ENCODE data around the gene MYL3. TPM values are rescaled to one million over a fixed set of nuclear protein-coding genes. Genes with fewer than 3 reads are reported as not detected.

MYL3 gene
- total and polyA plus RNA-seq, 4 donors = 1.9 to 4.1 (median 2.6) TPM

GRCh38 chr3:46901061-46901460 is 37.8 kb upstream of the MYL3 start:
- Histone ChIP-seq H3K27me3 (ENCODE audit: control insufficient read depth in 3 of 3, insufficient read depth in 3 of 3, low read length in 2 of 3) (peaks cover 0 to 4% (median 0%) of the 10 kb centered on the region in 3 donors), H3K4me1 (ENCODE audit: control insufficient read depth in 5 of 5, insufficient read depth in 5 of 5, low read length in 5 of 5) (peaks cover 0 to 16% (median 9%) of the 10 kb centered on the region in 5 donors), H3K4me3 (no peak overlapping the region), H3K9me3 (ENCODE audit: control insufficient read depth in 4 of 4, insufficient read depth in 3 of 4, low read length in 3 of 4) (no peaks in the 10 kb centered on the region), H3K27ac (ENCODE audit: low read depth in 1 of 2, low read length in 1 of 2) (no peak overlapping the region), H3K9ac (ENCODE audit: insufficient read depth in 1 of 2, low read length in 2 of 2) (no peak overlapping the region), H3K36me3 (ENCODE audit: control insufficient read depth in 4 of 4, insufficient read depth in 4 of 4, low read length in 4 of 4) (peaks cover 0 to 6% (median 2%) of the 10 kb centered on the region in 4 donors)
- DNase-seq = no peak
- TF ChIP-seq CTCF (IDR thresholded peaks at IDR 0.05; ENCODE audit: control extremely low read depth, extremely low read depth) = no peak
- no peak for ATAC-seq (ENCODE audit: insufficient read depth, low FRiP score)
- 84 to 86% methylated on average over 3 of the region's 3 CpGs for WGBS, 2 donors

- no peak for ATAC-seq (ENCODE audit: insufficient read depth, low FRiP score)
- H3K4me3 ChIP-seq = no peak overlapping the region
- H3K4me1 ChIP-seq (ENCODE audit: control insufficient read depth in 5 of 5, insufficient read depth in 5 of 5, low read length in 5 of 5) = peaks cover 0 to 16% (median 12%) of the 10 kb centered on the region in 5 donors
- TF ChIP-seq CTCF (IDR thresholded peaks at IDR 0.05; ENCODE audit: control extremely low read depth, extremely low read depth) = no peak
- no peak overlapping the region for H3K9ac ChIP-seq (ENCODE audit: insufficient read depth in 1 of 2, low read length in 2 of 2)
- H3K27me3 ChIP-seq (ENCODE audit: control insufficient read depth in 3 of 3, insufficient read depth in 3 of 3, low read length in 2 of 3) = peaks cover 0 to 4% (median 0%) of the 10 kb centered on the region in 3 donors
- H3K9me3 ChIP-seq (ENCODE audit: control insufficient read depth in 4 of 4, insufficient read depth in 3 of 4, low read length in 3 of 4) = no peaks in the 10 kb centered on the region
- H3K36me3 ChIP-seq (ENCODE audit: control insufficient read depth in 4 of 4, insufficient read depth in 4 of 4, low read length in 4 of 4) = peaks cover 0 to 6% (median 2%) of the 10 kb centered on the region in 4 donors
- no peak overlapping the region for H3K27ac ChIP-seq (ENCODE audit: low read depth in 1 of 2, low read length in 1 of 2)
- WGBS, 2 donors = 89 to 93% methylated on average over 6 of the region's 6 CpGs
- DNase-seq = no peak
Measured at GRCh38 chr3:46900356-46900755, 37.1 kb upstream of the MYL3 start.

GRCh38 chr3:46900007-46900292 is 36.7 kb upstream of the MYL3 start:
- no peak for TF ChIP-seq CTCF (IDR thresholded peaks at IDR 0.05; ENCODE audit: control extremely low read depth, extremely low read depth)
- Histone ChIP-seq H3K36me3 (ENCODE audit: control insufficient read depth in 4 of 4, insufficient read depth in 4 of 4, low read length in 4 of 4) (peaks cover 0 to 6% (median 2%) of the 10 kb centered on the region in 4 donors), H3K27ac (ENCODE audit: low read depth in 1 of 2, low read length in 1 of 2) (no peak overlapping the region), H3K4me1 (ENCODE audit: control insufficient read depth in 5 of 5, insufficient read depth in 5 of 5, low read length in 5 of 5) (peaks cover 0 to 16% (median 12%) of the 10 kb centered on the region in 5 donors), H3K27me3 (ENCODE audit: control insufficient read depth in 3 of 3, insufficient read depth in 3 of 3, low read length in 2 of 3) (peaks cover 0 to 4% (median 0%) of the 10 kb centered on the region in 3 donors), H3K9ac (ENCODE audit: insufficient read depth in 1 of 2, low read length in 2 of 2) (no peak overlapping the region), H3K4me3 (no peak overlapping the region), H3K9me3 (ENCODE audit: control insufficient read depth in 4 of 4, insufficient read depth in 3 of 4, low read length in 3 of 4) (no peaks in the 10 kb centered on the region)
- WGBS, 2 donors = 73 to 94% methylated on average over 5 of the region's 5 CpGs
- DNase-seq = peak in 1 of 3 donors; percentile 58
- ATAC-seq (ENCODE audit: insufficient read depth, low FRiP score) = no peak
